SH-SY5Y (cell line): ENCODE data around the gene ETV3.

Source experiments
- GATA2 ChIP-seq: IDR thresholded peaks from 2 replicates; pipeline ENCODE4 v1.6.1; 2011; ENCODE audit warnings: mild to moderate bottlenecking, low read depth, low read length
- GATA3 ChIP-seq: IDR thresholded peaks from 2 replicates; pipeline ENCODE4 v1.6.1; 2011; ENCODE audit warnings: low read depth, mild to moderate bottlenecking, low read length, moderate library complexity

Gene ETV3

DNA sequence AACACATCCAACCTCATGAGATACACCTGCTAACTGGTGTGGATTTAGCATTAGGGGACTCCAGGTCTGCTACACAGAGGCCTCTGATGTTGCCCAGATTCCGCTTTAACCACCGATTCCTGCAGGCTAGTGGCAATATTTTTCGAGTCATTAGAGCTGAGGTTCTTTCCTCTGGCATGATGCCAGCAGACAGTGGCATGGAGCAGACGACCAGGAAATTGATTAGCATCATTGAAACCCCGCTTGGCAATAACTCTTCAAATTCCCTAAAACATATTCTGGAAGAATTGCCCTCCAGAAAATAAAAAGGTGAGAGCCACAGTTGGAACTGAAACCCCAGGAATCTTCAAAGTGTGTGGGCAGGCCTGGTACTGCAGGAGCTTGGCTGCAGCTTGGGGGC, 28.4 kb upstream of the ETV3 start:
- no peak for TF ChIP-seq GATA2
- no peak for TF ChIP-seq GATA3

DNA sequence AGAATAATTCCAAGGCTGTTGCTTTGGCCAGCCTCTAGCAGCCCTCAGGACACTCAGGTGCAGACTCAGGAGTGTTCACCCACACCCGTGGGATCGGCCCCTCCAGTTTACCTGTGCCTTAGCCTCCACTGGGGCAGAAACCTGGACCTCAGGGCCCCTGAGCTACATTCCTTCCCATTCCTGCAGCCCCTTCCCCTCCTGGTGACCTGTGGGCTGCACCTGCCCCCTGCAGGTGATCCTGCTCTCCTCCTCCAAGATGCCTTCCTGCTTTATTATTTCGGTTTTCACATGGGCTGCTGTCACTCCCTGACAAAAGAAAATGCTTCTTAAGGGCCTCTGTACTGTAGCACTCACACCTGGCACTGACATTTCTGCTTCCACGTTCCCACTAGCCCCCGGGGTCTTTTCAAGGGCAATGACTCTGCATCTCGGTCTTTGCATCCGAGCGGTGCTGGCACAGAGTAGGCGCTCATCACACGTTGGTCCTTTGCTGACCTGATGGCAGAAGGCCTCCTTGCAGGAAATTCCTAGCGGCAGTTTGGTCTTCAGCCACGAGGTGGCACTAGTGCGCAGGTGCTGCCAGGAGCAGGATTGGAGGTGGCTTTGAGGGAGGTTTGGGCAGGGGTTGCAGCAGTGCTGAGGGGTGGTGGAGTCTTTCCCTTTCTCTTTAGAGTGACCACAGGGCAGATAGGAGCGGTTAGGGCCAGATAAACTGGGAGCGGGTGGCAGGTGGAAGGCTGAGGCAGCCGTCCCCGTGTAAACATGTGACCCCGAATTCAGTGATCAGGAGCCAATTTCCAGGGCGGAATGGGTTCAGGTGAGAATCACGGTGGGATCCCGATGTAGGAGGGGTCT, 25.3 kb upstream of the ETV3 start:
- TF ChIP-seq GATA3 (no peak), GATA2 (no peak)

DNA sequence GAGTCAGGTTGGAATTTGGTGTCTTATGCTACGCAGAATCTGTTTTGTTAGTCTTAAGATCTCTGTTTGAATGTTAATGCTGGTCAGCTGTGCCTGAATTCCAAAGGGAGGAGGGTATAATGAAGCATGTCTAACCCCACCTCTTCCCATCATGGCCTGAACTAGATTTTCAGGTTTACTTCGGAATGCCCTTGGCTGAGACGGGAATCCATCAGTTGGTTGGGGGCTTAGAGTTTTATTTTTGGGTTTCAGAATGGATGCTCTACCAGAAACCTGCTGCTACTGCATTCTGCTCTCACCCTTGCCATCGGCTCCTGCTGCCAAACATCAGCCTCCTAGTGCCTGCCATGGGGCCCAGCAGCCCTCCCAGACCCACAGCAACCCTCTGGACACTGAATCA, 24.1 kb upstream of the ETV3 start:
- no peak for TF ChIP-seq GATA2
- TF ChIP-seq GATA3: no peak

DNA sequence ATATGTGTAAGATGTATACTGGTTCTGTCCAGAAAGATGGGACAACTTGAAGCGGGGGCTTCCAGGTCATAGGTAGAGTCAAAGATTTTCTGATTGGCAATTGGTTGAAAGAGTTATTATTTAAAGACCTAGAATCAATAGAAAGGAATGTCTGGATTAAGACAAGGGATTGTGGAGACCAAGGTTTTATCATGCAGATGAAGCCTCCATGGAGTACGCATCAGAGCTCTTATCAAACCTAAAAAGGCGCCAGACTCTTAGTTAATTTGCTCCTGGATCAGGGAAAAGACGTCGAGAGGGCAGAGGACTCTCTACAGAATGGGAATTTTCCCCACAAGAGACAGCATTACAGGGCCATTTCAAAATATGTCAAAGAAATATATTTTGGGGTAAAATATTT, 23.7 kb upstream of the ETV3 start:
- TF ChIP-seq GATA3: no peak
- TF ChIP-seq GATA2: no peak

DNA sequence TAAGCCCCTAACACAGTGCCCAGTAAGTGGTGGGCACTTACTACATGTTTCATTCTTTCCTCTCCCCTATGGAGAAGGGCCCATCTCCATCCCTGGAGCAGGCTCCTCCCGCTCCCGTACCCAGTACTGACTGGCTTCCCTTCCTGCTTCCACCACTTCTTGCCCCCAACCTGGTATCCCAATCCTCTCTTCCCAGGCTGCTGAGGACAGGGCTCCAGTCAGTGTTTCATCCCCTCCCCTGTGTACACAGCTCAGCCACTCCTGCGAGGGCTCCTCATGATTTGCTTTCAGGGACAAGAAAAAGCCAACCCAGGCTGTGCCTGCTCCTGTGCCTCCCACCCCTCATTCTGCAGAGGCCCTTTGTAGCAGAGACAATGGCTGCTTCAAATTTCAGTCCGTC, 20.8 kb upstream of the ETV3 start:
- TF ChIP-seq GATA2 (no peak), GATA3 (no peak)

DNA sequence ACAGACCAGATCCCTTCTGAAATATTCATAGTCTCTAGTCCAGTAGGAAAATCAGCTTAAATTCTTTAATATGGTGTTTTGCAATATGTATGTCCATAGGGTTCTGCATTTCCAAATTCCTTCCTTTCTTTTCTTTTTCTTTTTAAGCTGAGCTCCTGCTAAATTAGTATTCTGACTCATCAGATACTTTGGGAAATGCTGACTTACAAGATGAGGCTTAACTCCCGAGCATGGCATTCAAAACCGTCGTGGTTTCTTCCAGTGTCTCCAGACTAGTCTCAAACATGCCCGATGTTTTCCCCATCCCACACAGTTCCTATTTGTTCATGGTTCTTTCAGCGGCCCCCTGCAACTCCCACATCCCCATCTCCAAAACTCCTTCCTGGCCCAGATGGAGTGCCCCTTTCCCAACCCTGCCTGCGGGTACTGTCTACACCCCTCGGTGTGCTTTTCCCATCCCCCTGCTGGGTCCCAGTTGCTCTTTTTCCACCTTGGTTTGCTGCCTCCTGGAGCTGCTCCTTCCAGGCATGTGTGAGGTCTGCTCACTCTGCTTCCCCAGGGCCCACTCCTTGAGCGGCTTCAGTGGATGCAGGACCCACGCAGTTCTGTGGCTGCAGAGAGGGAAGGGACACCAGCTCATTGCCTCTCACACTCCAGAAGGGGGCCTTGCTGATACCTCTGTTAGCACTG, 19.5 kb upstream of the ETV3 start:
- TF ChIP-seq GATA2 (no peak), GATA3 (no peak)

DNA sequence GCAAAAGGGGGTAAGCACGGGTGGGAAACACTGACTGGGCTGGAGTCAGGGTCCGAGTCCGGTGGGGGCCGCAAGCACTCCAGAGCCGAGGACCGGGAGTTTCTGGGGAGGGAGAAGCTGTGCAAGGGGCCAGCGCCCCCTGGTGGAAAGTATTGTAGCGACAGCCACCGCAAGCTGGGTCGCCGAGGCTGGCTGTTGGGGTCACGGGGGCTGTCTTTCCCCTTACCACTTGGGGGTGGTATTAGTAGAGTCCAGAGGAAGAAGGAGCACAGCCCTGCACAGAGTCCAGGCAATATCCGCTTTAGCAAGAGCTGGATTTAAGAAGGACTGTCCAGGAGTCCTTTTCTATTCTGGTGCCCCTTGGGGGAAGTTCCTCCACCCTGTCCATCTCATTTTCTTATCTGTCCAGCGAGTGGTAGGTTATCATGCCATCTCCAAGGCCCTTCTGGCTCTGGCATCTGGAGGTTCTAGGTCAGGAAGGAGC, 17.9 kb upstream of the ETV3 start:
- no peak for TF ChIP-seq GATA3
- TF ChIP-seq GATA2: peak; percentile 68

DNA sequence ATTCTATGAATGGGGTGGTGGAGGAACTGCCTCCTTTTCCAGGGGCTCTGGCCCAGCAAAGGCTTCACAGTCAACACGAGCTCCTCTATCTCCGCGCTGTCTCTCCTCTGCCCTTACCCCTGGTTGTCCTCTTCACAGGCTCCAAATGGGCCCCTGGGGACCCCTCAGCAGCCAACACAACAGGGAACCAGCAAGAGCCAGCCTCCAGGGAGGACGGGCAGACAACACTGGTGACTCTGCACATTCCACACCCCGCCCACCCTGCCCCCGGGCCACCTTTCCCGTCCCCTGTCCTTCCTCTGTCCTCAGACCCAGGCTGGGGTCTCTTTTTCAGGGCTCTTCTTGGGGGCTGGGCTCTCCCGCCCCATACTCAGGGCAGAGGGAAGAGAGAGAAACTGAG, 17.5 kb upstream of the ETV3 start:
- TF ChIP-seq GATA2 (no peak), GATA3 (no peak)

DNA sequence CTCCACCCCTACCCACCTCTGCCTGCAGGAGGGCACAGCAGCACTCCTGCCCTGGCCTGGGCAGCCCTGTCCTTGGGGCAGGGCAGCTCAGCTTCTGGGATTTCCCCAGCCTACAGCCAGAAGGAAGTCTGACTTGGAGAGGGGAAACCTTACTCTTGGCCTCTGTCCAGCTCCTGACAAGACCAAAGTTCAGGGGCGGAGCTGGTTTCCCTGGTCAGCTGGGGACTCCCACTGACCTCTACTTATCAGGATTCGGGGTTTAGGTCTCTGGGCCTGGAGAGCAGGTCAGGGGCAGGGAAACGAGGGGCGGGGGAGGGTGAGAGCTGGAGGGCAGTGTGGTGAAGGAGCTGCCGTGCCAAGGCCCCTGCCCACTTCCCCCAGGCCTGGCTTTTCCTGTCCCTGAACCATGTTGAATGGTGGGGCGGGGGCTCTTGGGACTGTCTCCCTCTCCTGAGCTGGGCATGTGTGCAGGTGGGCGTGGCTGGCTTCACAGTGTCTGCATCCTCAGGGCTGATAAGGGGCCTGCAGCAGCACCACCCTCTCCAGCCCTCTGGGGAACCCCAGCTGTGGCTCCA, 16.8 kb upstream of the ETV3 start:
- no peak for TF ChIP-seq GATA3
- no peak for TF ChIP-seq GATA2

DNA sequence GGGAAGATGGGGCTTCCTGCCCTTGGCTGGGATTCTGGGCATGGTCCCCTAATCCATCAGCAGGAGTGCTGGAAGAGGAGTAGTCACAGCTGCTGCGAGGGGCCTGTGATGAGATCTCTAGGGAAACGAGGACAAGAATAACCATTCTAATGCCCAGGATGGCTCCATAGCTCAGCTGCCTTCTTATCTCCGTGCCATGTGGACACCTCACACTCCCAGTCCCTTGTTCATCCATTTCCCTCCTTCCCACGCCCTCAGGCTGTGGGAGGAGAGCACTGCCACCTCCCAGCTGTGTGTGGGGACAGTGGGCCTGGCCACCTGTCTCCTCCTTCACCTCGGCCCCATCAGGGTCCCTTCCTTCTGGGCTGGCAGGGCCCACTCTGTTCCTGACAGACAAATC, 16.1 kb upstream of the ETV3 start:
- TF ChIP-seq GATA2 (no peak), GATA3 (no peak)

DNA sequence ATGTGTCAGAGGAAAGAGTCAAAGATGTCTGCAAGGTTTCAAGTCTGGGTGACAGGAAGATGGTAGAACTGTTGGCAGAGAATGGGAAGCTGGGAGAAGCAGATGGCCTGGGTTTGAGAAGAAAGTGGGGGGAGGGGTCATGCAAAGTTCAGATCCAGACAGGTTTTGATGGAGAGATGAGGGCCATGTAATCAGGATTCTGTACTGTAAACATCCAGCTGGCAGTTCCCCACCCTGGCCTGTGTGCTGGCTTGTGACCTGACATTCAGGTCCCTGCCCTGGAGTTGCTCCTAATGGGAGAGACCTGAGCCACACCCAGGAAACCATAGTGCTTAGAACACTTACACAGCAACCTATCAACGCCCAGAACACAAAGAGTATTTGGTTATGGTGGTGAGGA, 15.6 kb upstream of the ETV3 start:
- TF ChIP-seq GATA2: no peak
- TF ChIP-seq GATA3: no peak

DNA sequence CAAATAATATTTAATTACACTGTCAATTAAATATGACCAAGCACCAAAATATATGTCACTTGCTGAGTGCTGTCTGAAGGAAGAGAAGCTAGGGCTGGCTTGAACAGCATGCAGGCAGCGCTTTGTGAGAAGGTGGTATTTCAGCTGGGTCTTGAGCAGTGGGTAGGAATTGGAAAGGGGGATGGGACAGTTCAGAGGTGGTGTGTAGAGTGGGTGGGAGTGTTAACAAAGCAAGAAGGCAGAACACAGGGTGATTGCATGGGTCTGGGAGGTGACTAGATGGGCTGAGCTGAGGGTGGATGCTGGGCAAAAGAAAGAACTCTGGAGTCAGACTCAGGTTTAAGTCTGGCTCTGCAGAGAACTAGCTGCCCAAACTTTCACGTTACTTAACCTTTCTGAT, 14.3 kb upstream of the ETV3 start:
- TF ChIP-seq GATA2: no peak
- TF ChIP-seq GATA3: no peak

DNA sequence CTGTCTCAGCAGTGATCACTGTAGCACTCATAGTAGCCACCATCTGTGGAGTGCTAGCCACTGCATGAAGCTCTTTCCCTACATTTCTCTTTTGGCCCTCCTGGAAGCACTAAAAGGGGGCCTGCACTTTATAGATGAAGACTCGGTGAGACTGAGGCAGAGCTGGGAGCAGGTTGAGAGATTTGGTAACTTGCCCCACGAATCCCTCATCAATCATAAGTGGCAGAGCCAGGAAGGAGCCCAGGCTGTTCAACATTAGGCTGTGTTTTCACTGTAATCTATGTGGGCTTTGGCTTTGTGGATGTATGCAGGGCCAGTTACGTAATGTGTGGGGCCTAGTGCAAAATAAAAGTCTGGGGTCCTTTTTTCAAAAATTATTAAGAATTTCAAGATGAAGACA, 13.3 kb upstream of the ETV3 start:
- TF ChIP-seq GATA3 (no peak), GATA2 (no peak)

DNA sequence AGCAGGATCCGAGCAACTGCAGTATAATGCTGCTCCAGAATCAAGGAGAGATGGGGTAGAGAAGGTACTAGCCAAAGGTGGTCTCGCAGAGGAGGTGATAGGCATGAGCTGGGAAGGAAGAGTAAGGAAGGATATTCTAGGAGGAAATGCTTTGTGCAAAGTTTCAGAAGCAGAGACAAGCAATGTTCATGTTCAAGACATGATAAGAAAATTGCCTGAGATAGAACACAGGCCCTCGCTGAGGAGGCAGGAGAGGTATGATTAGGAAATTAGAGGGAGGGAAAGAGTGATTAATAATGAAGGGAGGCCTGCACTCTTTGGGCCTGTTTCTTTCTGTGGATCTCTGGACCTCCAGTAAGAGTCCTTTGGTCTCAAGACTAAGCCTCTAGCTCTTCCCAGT, 12.9 kb upstream of the ETV3 start:
- no peak for TF ChIP-seq GATA3
- TF ChIP-seq GATA2: no peak

DNA sequence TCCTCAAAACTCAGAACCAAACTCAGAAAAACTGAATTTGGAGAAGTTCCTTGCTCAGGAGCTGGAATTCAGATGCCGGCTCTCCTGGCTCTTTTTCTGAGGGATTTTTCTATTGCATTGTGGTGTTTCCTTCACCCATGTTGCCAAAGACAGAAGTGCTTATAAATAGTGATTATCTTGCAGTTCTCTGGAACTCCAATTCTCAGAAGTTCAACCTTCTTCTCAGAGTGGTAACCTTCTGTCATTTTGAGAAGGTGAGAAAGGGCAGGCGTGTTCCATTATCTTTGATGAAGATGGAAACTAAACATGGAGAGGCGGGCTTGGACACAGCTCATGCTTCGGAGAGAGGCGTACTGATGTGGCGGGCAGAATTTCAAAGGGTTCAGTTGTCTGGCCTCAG, 12.4 kb upstream of the ETV3 start:
- TF ChIP-seq GATA3 (no peak), GATA2 (no peak)
